ENCODE results near the gene C2CD2.

GRCh38 chr21:42000908-42001307 is 47.1 kb upstream of the C2CD2 start:
- TF ChIP-seq CTCF (IDR thresholded peaks at IDR 0.05) (no peak), EZH2 (IDR thresholded peaks at IDR 0.05) (no peak), EZH2phosphoT487 (IDR thresholded peaks at IDR 0.05) (no peak)

All from neural progenitor cell (in vitro differentiated cells).